Posterior vena cava (tissue), 2 donors: ENCODE data around the gene MRPL41. TPM values are rescaled to one million over a fixed set of nuclear protein-coding genes. Genes with fewer than 3 reads are reported as not detected.

Source experiments
- total RNA-seq, 2 donors: library from RNA; stranded (reverse); fragmentation: NEBNext Ultra II Directional; extraction: Animal tissue kit (Norgen Biotek cat#: 25700); gene quantifications; one replicate each; pipeline ENCODE4 v1.2.1, GENCODE V29; 2021
- donor health status: DM: yes; HTN: yes; CAD: no.
- donor health status: DM: yes; HTN: yes; CAD: no.

MRPL41 gene
- total RNA-seq, 2 donors from 2014 or later, result 24.4 to 27.3 TPM

Other genes starting within 250 kb of the MRPL41 start
- 1 to 10 TPM; 5.6 to 9.0 TPM for gene NRARP, start 249.6 kb upstream of the MRPL41 start, total RNA-seq
- 10 to 100 TPM; 13.9 to 14.6 TPM for gene EXD3, start 128.7 kb upstream of the MRPL41 start, total RNA-seq
- gene NOXA1, start 128.5 kb upstream of the MRPL41 start, total RNA-seq, result 1 to 10 TPM; 2.0 to 2.7 TPM
- not detected for gene ENTPD8, start 110.5 kb upstream of the MRPL41 start, total RNA-seq
- 10 to 100 TPM; 47.6 to 55.5 TPM for gene NSMF, start 92.5 kb upstream of the MRPL41 start, total RNA-seq
- gene PNPLA7, start 1.5 kb upstream of the MRPL41 start, total RNA-seq, result 1 to 10 TPM; 3.2 to 4.6 TPM
- gene DPH7, start 27.0 kb downstream of the MRPL41 start, total RNA-seq, result 10 to 100 TPM; 15.9 to 17.7 TPM
- 10 to 100 TPM in 1 of 2 donors, 1 to 10 TPM in 1; 9.1 to 11.0 TPM for gene ZMYND19, start 38.6 kb downstream of the MRPL41 start, total RNA-seq
- gene ARRDC1, start 53.8 kb downstream of the MRPL41 start, total RNA-seq, result 10 to 100 TPM; 14.9 to 18.0 TPM
- 10 to 100 TPM; 56.2 to 59.6 TPM for gene EHMT1, start 67.1 kb downstream of the MRPL41 start, total RNA-seq